HL-60 (cell line): ENCODE measurements around the gene PLA2G4B.

Experiments used
- GABPA ChIP-seq: IDR thresholded peaks from 2 replicates; pipeline ENCODE4 v1.6.1; 2012; ENCODE audit warnings: low read depth
- POLR2AphosphoS5 ChIP-seq: IDR thresholded peaks from 2 replicates; pipeline ENCODE4 v1.6.1; 2012; ENCODE audit warnings: low read depth
- SPI1 ChIP-seq: IDR thresholded peaks from 2 replicates; pipeline ENCODE4 v1.6.1; 2012; ENCODE audit warnings: low read depth, mild to moderate bottlenecking, borderline replicate concordance
- TF ChIP-seq, protein P1 (sequence below): IDR thresholded peaks from one replicate; pipeline ENCODE4 v1.5.1; 2011; ENCODE audit warnings: low read length, control low read depth, inconsistent platforms; ENCODE audit not compliant: insufficient read depth
- TF ChIP-seq, protein P2 (sequence below): IDR thresholded peaks from 2 replicates; pipeline ENCODE4 v1.6.1; 2012; ENCODE audit warnings: low read depth; ENCODE audit not compliant: insufficient replicate concordance

GRCh38 chr15:41852736-41853590 lies 14.3 kb downstream of the PLA2G4B start:
- TF ChIP-seq, protein P1, sequence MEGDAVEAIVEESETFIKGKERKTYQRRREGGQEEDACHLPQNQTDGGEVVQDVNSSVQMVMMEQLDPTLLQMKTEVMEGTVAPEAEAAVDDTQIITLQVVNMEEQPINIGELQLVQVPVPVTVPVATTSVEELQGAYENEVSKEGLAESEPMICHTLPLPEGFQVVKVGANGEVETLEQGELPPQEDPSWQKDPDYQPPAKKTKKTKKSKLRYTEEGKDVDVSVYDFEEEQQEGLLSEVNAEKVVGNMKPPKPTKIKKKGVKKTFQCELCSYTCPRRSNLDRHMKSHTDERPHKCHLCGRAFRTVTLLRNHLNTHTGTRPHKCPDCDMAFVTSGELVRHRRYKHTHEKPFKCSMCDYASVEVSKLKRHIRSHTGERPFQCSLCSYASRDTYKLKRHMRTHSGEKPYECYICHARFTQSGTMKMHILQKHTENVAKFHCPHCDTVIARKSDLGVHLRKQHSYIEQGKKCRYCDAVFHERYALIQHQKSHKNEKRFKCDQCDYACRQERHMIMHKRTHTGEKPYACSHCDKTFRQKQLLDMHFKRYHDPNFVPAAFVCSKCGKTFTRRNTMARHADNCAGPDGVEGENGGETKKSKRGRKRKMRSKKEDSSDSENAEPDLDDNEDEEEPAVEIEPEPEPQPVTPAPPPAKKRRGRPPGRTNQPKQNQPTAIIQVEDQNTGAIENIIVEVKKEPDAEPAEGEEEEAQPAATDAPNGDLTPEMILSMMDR: no peak
- no peak for TF ChIP-seq POLR2AphosphoS5
- TF ChIP-seq GABPA: no peak
- TF ChIP-seq, protein P2, sequence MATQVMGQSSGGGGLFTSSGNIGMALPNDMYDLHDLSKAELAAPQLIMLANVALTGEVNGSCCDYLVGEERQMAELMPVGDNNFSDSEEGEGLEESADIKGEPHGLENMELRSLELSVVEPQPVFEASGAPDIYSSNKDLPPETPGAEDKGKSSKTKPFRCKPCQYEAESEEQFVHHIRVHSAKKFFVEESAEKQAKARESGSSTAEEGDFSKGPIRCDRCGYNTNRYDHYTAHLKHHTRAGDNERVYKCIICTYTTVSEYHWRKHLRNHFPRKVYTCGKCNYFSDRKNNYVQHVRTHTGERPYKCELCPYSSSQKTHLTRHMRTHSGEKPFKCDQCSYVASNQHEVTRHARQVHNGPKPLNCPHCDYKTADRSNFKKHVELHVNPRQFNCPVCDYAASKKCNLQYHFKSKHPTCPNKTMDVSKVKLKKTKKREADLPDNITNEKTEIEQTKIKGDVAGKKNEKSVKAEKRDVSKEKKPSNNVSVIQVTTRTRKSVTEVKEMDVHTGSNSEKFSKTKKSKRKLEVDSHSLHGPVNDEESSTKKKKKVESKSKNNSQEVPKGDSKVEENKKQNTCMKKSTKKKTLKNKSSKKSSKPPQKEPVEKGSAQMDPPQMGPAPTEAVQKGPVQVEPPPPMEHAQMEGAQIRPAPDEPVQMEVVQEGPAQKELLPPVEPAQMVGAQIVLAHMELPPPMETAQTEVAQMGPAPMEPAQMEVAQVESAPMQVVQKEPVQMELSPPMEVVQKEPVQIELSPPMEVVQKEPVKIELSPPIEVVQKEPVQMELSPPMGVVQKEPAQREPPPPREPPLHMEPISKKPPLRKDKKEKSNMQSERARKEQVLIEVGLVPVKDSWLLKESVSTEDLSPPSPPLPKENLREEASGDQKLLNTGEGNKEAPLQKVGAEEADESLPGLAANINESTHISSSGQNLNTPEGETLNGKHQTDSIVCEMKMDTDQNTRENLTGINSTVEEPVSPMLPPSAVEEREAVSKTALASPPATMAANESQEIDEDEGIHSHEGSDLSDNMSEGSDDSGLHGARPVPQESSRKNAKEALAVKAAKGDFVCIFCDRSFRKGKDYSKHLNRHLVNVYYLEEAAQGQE: no peak
- TF ChIP-seq SPI1: no peak
